ENCODE results near the gene FAM217A. TPM values are rescaled to one million over a fixed set of nuclear protein-coding genes. Genes with fewer than 3 reads are reported as not detected.
"Not testable (repeated sequence)": the region's sequence is repeated elsewhere in the genome, so short reads cannot be mapped to it uniquely, and the experiment has no call there.

The FAM217A gene
- total RNA-seq, 2 donors from 2014 or later: not detected

DNA sequence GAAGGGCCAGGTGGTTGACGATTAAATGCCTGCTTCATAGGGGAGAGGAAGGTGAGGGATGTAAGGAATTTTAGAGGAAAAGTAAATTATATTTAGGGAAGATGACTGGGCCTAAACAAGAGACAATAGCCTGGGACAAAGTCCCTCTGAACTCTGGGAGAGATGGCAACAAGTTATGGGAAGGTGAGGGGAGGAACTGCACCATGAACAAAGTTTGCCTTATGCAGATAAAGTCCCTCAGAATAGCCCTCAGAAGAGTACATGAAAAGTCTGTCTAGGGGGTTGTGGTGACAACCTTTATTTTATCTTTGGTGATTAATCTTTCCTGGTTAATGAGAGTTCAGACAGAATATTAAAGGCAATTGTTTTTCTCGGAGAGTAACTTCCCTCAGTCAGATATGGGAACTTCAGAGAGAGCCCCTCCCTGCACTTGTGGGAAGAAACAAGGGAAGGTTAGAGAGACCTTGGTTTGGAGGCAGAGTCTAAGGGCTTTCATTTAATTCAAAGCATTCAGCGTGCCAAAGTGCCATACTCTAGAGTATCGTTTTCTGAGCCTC, 27.1 kb upstream of the FAM217A start:
- no peaks in the 10 kb centered on the region for H3K4me1 Mint-ChIP-seq (ENCODE audit: low read depth)
- no peaks in the 10 kb centered on the region for H3K36me3 Mint-ChIP-seq (ENCODE audit: insufficient read depth in 2 of 2)
- DNase-seq (no peak), ATAC-seq (replicated peaks in 1 of 2) (no peak)
- H3K27me3 Mint-ChIP-seq (ENCODE audit: low read depth): peaks cover 12% of the 10 kb centered on the region
- H3K9me3 Mint-ChIP-seq: no peaks in the 10 kb centered on the region
- no peak overlapping the region for H3K4me3 Mint-ChIP-seq
- H3K27ac Mint-ChIP-seq: no peak overlapping the region

DNA sequence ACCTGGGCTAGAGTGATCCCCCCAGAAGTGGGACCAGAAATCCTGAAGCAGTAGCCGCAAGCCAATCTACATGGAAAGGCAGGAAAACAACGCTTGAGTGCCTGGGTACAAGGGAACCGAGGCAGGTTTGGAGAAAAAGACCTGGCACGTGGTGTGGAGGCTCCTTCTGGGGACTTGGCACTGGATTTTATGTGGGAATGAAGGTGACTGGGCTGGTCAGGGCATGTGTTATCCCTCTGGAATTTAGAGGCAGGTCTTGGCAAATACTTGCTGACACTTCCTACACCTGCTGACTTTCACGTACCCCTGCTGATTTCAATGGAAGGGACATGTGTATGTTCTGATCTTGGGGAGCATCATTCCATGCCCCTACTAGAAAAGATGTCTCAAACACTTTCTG, 25.0 kb upstream of the FAM217A start:
- Mint-ChIP-seq H3K4me1 (ENCODE audit: low read depth) (no peaks in the 10 kb centered on the region), H3K36me3 (ENCODE audit: insufficient read depth in 2 of 2) (no peaks in the 10 kb centered on the region), H3K9me3 (no peaks in the 10 kb centered on the region), H3K27me3 (ENCODE audit: low read depth) (peaks cover 12% of the 10 kb centered on the region), H3K27ac (no peak overlapping the region), H3K4me3 (no peak overlapping the region)
- no peak for ATAC-seq (replicated peaks in 1 of 2)
- DNase-seq: no peak

DNA sequence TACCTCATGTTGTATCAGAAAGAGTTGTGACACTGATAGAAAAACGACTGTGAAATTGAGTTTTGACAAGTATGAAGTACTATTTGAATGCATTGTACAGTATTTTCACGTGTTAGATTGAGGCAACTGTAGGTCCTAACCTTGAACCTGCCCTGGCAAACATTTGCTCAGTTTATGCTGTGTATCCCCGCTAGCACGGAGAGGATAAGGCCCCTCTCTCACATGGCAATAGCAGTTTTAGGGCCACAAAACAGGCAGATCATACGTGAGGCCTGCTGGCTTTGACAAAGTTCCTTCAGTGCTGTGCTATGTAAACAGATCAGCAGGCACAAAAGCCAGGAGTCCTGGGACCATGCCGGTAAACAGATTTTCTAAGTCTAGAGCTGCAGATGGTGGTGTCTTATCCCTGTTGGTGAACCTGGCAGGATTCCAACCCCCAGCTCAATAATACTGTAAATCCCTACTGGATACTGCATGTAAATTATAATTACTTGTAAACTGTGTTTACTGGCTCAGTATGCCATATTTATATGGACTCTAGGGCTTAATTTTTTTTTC, 23.8 kb upstream of the FAM217A start:
- Mint-ChIP-seq H3K4me3 (no peak overlapping the region), H3K36me3 (ENCODE audit: insufficient read depth in 2 of 2) (no peaks in the 10 kb centered on the region), H3K27ac (no peak overlapping the region), H3K9me3 (no peaks in the 10 kb centered on the region), H3K27me3 (ENCODE audit: low read depth) (peaks cover 12% of the 10 kb centered on the region), H3K4me1 (ENCODE audit: low read depth) (no peaks in the 10 kb centered on the region)
- ATAC-seq (replicated peaks in 1 of 2): no peak
- DNase-seq: no peak

DNA sequence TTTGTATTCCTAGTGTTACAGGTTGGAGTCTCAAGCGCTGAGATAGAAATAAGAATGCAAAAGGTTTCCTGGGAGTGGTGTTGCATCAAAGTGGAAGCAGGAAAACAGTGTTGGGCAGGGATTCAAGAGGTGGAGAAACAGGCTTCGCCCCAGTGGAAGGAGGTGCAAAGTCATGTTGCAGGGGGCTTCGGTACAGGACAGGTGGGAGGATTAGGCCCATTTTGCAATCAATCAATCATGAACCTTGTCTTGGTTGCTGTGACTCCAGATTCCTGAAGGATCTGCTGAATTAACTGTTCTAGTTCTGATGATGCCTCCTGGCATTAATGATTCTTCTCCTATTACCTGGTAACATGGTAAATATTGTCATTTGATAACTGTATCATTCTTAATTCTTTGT, 22.4 kb upstream of the FAM217A start:
- ATAC-seq (replicated peaks in 1 of 2) (no peak), DNase-seq (no peak)
- no peaks in the 10 kb centered on the region for H3K4me1 Mint-ChIP-seq (ENCODE audit: low read depth)
- no peak overlapping the region for H3K4me3 Mint-ChIP-seq
- peaks cover 12% of the 10 kb centered on the region for H3K27me3 Mint-ChIP-seq (ENCODE audit: low read depth)
- H3K27ac Mint-ChIP-seq: no peak overlapping the region
- no peaks in the 10 kb centered on the region for H3K9me3 Mint-ChIP-seq
- H3K36me3 Mint-ChIP-seq (ENCODE audit: insufficient read depth in 2 of 2): no peaks in the 10 kb centered on the region

DNA sequence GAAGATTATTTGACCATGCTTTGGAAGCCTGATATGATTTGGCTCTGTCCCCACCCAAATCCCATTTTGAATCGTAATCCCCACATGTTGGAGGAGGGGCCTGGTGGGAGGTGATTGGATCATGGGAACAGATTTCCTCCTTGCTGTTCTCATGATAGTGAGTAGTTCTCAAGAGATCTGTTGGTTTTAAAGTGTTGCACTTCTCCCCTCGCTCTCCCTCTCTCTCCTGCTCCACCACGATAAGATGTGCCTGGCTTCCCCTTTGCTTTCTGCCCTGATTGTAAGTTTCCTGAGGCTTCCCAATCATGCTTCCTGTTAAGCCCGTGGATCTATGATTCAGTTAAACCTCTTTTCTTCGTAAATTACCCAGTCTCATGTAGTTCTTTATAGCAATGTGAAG, 21.7 kb upstream of the FAM217A start:
- Mint-ChIP-seq H3K27me3 (ENCODE audit: low read depth) (peaks cover 10% of the 10 kb centered on the region), H3K36me3 (ENCODE audit: insufficient read depth in 2 of 2) (no peaks in the 10 kb centered on the region), H3K27ac (no peak overlapping the region), H3K9me3 (no peaks in the 10 kb centered on the region), H3K4me1 (ENCODE audit: low read depth) (no peaks in the 10 kb centered on the region), H3K4me3 (no peak overlapping the region)
- DNase-seq (no peak), ATAC-seq (replicated peaks in 1 of 2) (no peak)

DNA sequence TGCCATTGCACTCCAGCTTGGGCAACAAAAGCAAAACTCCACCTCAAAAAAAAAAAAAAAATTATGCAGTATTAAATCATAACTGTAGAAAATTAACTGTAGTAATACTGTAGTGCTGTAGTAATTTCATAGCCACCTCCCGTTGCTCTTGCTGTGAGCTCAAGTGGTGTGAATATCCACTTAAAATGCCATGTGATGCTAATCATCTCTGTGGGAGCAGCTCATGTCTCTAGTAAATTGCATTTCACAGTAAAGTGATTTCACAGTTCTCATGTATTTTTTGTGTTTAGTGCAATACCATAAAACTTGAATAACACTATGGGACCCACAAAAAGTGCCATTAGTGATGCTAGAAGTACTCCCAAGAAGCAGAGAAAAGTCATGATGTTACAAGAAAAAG, 14.4 kb upstream of the FAM217A start:
- no peaks in the 10 kb centered on the region for H3K36me3 Mint-ChIP-seq (ENCODE audit: insufficient read depth in 2 of 2)
- DNase-seq (no peak), ATAC-seq (replicated peaks in 1 of 2) (no peak)
- no peaks in the 10 kb centered on the region for H3K27me3 Mint-ChIP-seq (ENCODE audit: low read depth)
- no peaks in the 10 kb centered on the region for H3K9me3 Mint-ChIP-seq
- H3K27ac Mint-ChIP-seq: no peak overlapping the region
- no peak overlapping the region for H3K4me3 Mint-ChIP-seq
- H3K4me1 Mint-ChIP-seq (ENCODE audit: low read depth): no peaks in the 10 kb centered on the region

DNA sequence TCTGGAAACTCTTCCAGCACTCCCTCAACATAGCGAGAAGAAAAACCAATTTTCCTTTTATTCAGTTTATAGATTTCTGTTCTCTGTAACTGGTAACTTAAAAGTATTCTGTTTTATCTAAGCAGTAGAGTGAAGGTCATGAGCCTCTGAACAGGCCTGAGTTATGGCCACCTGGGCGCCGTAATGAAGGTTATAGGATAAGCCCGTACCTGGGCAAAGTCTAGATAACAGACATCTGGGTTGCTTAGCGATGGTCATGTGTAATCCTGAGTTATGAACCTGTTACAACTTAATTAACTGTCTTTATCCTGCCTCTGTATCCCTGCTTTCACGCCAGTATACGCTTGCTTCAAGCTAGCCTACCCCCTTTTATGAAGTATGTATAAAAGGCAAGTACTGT, 13.0 kb upstream of the FAM217A start:
- H3K4me3 Mint-ChIP-seq: no peak overlapping the region
- H3K4me1 Mint-ChIP-seq (ENCODE audit: low read depth): no peaks in the 10 kb centered on the region
- DNase-seq (no peak), ATAC-seq (replicated peaks in 1 of 2) (no peak)
- peaks cover 6% of the 10 kb centered on the region for H3K27me3 Mint-ChIP-seq (ENCODE audit: low read depth)
- H3K36me3 Mint-ChIP-seq (ENCODE audit: insufficient read depth in 2 of 2): no peaks in the 10 kb centered on the region
- H3K9me3 Mint-ChIP-seq: no peaks in the 10 kb centered on the region
- H3K27ac Mint-ChIP-seq: no peak overlapping the region

DNA sequence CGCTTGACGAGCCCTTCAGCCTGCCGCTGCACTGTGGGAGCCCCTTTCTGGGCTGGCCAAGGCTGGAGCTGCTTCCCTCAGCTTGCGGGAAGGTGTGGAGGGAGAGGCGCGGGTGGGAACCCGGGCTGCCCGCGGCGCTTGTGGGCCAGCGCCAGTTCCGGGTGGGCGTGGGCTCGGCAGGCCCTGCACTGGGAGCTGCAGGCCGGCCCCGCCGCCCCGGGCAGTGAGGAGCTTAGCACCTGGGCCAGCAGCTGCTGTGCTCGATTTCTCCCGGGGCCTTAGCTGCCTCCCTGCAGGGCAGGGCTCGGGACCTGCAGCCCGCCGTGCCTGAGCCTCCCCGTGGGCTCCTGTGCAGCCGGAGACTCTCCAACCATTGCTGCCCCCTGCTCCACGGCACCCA, 11.1 kb upstream of the FAM217A start:
- not testable (repeated sequence) for H3K4me3 Mint-ChIP-seq; ATAC-seq (replicated peaks in 1 of 2); H3K27me3 Mint-ChIP-seq (ENCODE audit: low read depth); H3K27ac Mint-ChIP-seq; DNase-seq; H3K36me3 Mint-ChIP-seq (ENCODE audit: insufficient read depth in 2 of 2); H3K9me3 Mint-ChIP-seq; H3K4me1 Mint-ChIP-seq (ENCODE audit: low read depth)

DNA sequence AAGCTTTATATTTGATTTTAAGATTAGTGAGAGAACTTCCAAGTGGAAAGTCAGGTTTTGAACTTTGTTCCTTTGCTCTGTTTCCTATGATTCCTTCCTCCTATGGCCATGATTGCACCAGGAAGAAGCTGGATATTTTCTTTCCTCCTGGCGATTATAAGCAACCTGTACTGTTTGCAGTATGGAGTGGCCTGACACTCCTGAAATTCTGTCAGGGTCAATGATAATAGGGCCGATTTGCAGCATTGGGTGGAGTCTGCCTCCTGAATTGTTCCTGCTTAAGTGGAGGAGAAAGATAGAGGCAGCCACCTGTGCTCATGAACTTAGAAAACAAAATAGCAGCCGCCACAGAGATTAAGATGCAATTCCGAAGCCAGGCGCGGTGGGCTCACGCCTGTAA, 9.8 kb upstream of the FAM217A start:
- no peaks in the 10 kb centered on the region for H3K4me1 Mint-ChIP-seq (ENCODE audit: low read depth)
- no peak for ATAC-seq (replicated peaks in 1 of 2)
- no peaks in the 10 kb centered on the region for H3K9me3 Mint-ChIP-seq
- H3K27ac Mint-ChIP-seq: no peak overlapping the region
- peaks cover 6% of the 10 kb centered on the region for H3K27me3 Mint-ChIP-seq (ENCODE audit: low read depth)
- H3K36me3 Mint-ChIP-seq (ENCODE audit: insufficient read depth in 2 of 2): no peaks in the 10 kb centered on the region
- H3K4me3 Mint-ChIP-seq: no peak overlapping the region
- no peak for DNase-seq

DNA sequence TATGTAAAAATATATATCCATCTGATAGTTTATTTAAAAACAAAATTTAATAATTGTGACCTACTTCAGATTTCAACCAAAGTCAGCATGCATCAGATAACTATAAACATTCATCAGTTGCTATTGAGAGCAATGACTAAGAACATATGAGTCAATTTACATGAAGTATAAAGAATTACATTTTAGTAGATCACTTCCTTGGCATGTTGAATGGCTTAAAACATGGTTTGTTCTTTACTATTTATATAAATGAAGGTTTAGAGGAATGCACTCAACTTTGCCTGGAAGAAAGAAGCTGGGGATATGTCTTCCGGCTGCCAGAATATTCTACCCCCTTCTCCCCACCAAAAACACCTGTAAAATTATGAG, 6.4 kb upstream of the FAM217A start:
- Mint-ChIP-seq H3K4me1 (ENCODE audit: low read depth) (no peaks in the 10 kb centered on the region), H3K36me3 (ENCODE audit: insufficient read depth in 2 of 2) (no peaks in the 10 kb centered on the region), H3K27ac (no peak overlapping the region), H3K27me3 (ENCODE audit: low read depth) (peaks cover 6% of the 10 kb centered on the region), H3K4me3 (no peak overlapping the region), H3K9me3 (no peaks in the 10 kb centered on the region)
- no peak for DNase-seq
- ATAC-seq (replicated peaks in 1 of 2): no peak

DNA sequence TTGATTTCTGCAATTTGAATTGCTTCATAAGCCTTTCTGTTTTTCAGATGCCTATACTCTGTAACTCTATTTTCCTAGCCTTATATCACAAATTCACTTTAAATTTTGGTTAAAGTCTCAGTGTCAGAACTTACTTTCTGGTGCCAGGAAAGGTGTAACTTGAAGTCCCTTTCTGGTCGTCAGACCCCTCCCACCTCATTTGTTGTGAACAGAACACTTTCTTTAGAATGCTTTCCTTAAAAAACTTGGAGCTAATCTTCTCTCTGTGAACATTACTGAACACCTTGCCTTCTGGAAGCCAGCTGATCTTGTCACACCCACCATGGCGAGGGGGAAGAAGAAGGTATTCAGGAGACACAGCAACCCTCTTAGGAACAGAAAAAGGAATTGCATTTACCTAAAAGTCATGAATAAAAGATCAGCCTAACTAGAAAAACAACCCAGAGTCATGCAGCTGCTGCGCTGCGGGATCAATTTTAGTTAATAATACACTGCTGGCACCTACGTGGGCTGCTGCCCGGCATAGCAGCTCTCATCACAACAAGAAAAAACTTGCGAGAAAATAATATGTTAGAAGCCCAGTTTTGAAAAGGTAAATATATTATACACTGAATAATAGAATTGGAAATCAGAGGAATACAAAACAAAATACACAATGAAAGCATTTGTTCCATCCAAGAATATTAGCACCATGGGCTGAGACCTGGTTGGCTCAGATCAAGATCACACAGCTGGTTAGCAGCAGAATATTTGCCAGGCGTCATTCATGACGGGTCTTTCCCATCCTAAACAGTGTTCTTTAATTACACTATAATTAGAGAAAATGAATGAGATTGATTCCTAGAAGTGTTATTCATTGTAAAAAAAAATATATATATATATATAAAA, 5.8 kb upstream of the FAM217A start:
- Mint-ChIP-seq H3K27me3 (ENCODE audit: low read depth) (peaks cover 6% of the 10 kb centered on the region), H3K4me3 (no peak overlapping the region), H3K9me3 (no peaks in the 10 kb centered on the region), H3K36me3 (ENCODE audit: insufficient read depth in 2 of 2) (no peaks in the 10 kb centered on the region), H3K27ac (no peak overlapping the region), H3K4me1 (ENCODE audit: low read depth) (no peaks in the 10 kb centered on the region)
- DNase-seq (no peak), ATAC-seq (replicated peaks in 1 of 2) (no peak)

DNA sequence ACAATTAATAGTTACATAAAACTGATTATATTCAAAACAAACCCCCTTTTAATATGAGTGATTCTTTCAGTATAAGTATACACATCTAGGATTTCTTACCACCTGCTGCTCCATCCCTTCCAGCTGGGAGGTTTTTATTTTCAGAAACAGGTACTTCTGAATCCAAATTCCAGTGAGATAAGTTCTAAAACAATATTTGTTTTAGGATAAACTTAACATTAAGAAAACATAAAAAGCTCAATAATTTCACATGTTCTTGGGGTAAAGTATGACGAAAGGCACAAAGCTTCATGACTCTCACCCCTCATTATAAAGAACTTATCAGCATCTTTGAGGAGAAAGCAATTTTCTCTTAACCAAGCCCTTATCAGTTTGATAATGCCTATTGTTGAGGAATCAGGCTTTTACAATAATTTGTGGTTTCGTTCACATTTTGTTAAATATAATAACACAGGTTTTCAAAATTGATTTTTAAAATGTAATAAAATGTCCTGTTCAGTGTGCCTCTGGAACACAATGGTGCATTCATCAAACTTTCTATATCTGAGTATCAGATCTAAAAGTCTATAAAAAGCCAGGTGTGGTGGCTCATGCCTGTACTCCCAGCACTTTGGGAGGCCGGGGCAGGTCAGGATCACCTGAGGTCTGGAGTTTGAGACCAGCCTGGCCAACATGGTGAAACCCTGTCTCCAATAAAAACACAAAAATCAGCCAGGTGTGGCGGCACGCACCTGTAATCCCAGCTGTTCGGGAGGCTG, 4.3 kb downstream of the FAM217A start:
- no peaks in the 10 kb centered on the region for H3K36me3 Mint-ChIP-seq (ENCODE audit: insufficient read depth in 2 of 2)
- ATAC-seq (replicated peaks in 1 of 2): no peak
- H3K4me3 Mint-ChIP-seq: no peak overlapping the region
- H3K27ac Mint-ChIP-seq: no peak overlapping the region
- peaks cover 5% of the 10 kb centered on the region for H3K4me1 Mint-ChIP-seq (ENCODE audit: low read depth)
- no peaks in the 10 kb centered on the region for H3K9me3 Mint-ChIP-seq
- H3K27me3 Mint-ChIP-seq (ENCODE audit: low read depth): peaks cover 10% of the 10 kb centered on the region
- DNase-seq: no peak

DNA sequence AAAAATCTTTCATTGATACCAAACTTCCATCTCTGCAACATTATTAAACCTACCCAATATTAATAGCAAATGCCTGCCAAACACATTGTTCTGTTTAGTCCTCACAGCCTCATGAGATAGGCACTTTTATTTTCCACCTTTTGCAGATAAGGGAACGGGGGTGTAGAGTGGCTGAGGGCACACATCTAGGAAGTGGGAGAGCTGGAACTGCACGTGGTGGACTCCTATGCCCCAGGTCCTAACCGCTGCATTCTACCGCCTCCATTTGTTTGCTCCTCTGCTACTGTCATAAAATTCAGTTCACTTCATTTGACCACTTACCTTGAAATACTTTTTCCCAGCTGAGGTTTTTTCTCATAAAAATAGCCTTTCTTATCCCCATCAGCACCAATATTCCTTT, 7.6 kb downstream of the FAM217A start:
- Mint-ChIP-seq H3K27me3 (ENCODE audit: low read depth) (peaks cover 7% of the 10 kb centered on the region), H3K9me3 (no peaks in the 10 kb centered on the region), H3K4me1 (ENCODE audit: low read depth) (no peaks in the 10 kb centered on the region), H3K4me3 (no peak overlapping the region), H3K36me3 (ENCODE audit: insufficient read depth in 2 of 2) (no peaks in the 10 kb centered on the region), H3K27ac (no peak overlapping the region)
- no peak for DNase-seq
- ATAC-seq (replicated peaks in 1 of 2): no peak

All from activated T-cell treated with anti-CD3 and anti-CD28 coated beads, Interleukin-2, amount 50 U/mL, for 72 hours (primary cell).